Medulla oblongata (tissue), 1 donor: ENCODE results near the gene LAMC1.

Source experiments
- DNase-seq: peaks from one replicate; pipeline ENCODE4 v3.0.0-alpha.2; 2015; ENCODE audit errors: extremely low spot score

The LAMC1 gene

GRCh38 chr1:183193963-183194525 is 170.8 kb downstream of the LAMC1 start:
- no peak for DNase-seq

- no peak for DNase-seq
Measured at GRCh38 chr1:183194527-183195141, 171.4 kb downstream of the LAMC1 start.

- DNase-seq = no peak
Measured at GRCh38 chr1:183195142-183195574, 171.9 kb downstream of the LAMC1 start.
